ENCODE results near the gene CACFD1.

Gene CACFD1

DNA sequence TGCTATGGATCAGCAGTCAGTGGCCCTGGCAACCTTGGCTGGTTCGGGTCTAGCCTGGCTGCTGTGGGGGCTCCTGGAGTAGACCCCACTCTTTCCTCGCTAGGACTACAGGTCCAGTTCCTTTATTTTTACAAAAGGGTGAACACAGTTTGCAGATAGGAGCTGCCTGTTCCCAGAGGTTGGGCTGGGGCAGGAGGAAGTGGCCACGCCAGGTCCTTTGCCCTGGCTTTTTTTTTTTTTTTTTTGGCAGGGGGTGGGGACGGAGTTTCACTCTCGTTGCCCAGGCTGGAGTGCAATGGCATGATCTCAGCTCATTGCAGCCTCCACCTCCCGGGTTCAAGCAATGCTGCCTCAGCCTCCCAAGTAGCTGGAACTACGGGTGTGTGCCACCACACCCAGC, 11.2 kb downstream of the CACFD1 start:
- FAIRE-seq: no peak
- TF ChIP-seq, protein P1, sequence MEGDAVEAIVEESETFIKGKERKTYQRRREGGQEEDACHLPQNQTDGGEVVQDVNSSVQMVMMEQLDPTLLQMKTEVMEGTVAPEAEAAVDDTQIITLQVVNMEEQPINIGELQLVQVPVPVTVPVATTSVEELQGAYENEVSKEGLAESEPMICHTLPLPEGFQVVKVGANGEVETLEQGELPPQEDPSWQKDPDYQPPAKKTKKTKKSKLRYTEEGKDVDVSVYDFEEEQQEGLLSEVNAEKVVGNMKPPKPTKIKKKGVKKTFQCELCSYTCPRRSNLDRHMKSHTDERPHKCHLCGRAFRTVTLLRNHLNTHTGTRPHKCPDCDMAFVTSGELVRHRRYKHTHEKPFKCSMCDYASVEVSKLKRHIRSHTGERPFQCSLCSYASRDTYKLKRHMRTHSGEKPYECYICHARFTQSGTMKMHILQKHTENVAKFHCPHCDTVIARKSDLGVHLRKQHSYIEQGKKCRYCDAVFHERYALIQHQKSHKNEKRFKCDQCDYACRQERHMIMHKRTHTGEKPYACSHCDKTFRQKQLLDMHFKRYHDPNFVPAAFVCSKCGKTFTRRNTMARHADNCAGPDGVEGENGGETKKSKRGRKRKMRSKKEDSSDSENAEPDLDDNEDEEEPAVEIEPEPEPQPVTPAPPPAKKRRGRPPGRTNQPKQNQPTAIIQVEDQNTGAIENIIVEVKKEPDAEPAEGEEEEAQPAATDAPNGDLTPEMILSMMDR (IDR thresholded peaks at IDR 0.05; ENCODE audit: insufficient read depth, missing control alignments): no peak
- no peak for DNase-seq (ENCODE audit: insufficient read length, low spot score)

DNA sequence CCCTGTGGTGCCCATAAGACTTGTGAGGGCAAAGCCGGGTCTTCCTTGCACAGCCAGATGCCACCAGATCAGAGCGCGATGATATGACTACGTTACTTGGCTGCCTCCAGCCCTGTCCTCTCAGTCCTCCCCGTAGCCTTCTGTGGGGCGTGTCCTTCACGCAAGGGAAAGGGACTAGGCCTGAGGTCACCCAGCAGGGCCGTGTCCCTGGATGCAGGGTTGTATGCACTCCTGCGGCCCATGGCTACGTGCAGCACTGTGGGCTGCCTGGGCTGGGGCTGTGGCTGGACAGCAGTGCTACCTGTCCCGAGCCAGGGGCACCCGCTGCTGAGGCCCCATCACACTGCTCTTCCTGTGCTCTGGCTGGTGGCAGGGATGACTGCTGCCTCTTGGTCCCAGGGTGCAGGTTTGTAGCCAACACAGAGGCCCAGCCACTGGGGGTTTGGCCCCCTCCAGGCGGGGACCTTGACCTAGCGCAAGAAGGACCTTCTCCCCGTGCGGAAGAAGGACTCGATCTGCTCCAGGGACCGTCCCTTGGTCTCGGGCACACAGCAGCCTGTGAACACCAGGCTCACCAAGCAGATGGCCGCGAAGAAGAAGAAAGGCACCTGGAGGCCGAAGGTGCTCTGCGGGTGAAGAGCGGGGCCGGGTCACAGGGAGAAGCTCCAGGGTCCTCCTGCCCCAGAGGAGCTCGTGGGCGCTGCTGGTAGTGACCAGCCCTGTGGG, 11.9 kb downstream of the CACFD1 start:
- TF ChIP-seq, protein P1 (IDR thresholded peaks at IDR 0.05; ENCODE audit: insufficient read depth, missing control alignments): no peak
- FAIRE-seq: no peak
- no peak for DNase-seq (ENCODE audit: insufficient read length, low spot score)

DNA sequence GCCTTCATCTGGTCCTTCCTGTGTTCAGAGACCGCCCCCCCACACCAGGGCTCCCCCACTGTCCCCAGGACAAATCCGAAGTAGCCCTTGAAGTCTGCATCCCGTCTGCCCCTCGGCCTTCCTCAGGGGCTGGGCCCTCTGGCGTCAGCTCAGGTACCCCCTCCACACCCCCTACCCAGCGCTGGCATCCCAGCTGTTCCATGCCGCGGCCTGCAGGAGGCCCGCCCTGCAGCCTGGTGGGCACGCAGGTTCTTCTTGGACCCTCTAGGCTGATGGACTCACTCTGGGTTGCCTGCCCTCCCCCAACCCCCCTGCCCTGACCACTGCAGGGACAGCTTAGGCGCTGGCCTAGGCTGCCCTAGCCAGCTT, 12.5 kb downstream of the CACFD1 start:
- no peak for FAIRE-seq
- TF ChIP-seq, protein P1 (IDR thresholded peaks at IDR 0.05; ENCODE audit: insufficient read depth, missing control alignments): no peak

DNA sequence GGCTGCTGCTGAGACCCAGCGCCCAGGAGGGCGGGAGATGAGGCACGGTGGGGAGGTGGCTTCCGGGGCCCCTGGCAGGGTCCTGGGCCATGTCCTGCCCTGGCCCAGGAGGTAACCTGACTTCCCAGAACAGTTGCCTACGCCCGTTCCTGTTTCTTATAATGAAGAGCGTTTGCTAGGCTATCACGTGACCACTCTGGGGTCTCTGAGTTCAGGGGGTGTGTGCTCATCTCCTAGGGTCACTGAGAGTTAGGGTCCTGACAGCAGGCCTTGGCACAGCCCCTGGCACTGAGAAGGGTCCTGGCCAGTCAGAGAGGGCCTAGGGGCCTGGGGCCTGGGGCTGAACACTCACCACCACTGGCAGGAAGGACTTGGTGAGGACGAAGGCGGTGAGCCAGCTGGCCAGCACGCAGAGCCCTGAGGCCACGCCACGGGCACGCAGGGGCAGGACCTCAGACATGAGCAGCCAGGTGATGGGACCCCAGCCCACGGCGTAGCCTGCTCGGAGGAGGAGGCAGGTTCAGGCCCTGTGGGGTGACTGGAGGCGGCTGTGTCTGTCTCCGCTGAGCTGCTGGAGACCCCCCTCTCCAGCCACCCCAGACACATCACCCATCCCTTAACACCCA, 13.1 kb downstream of the CACFD1 start:
- TF ChIP-seq, protein P1 (IDR thresholded peaks at IDR 0.05; ENCODE audit: insufficient read depth, missing control alignments): no peak
- DNase-seq (ENCODE audit: insufficient read length, low spot score) (no peak), FAIRE-seq (no peak)

More for the DNA sequence above, 12.5 kb downstream of the CACFD1 start:
- no peak for DNase-seq (ENCODE audit: insufficient read length, low spot score)

DNA sequence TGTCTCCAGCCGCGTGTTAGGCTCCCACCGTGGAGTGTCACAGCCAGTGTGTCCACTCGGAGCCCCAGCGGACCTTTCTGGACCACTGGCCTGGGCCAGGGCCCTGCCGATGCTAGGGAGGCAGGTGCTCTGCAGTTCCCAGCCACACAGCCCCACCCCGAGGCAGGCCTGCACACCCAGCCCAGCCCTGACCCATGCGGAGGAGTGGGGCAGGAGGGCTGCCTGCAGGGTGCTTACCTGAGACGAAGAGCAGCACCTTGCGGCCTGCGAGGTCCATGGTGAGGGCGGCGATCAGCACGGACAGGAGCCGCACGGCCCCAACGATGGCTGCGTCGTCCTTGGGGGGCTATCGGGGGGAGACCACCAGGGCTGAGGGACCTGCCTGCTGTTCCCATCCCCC, 14.0 kb downstream of the CACFD1 start:
- FAIRE-seq (no peak), DNase-seq (ENCODE audit: insufficient read length, low spot score) (no peak)
- TF ChIP-seq, protein P1 (IDR thresholded peaks at IDR 0.05; ENCODE audit: insufficient read depth, missing control alignments): no peak

DNA sequence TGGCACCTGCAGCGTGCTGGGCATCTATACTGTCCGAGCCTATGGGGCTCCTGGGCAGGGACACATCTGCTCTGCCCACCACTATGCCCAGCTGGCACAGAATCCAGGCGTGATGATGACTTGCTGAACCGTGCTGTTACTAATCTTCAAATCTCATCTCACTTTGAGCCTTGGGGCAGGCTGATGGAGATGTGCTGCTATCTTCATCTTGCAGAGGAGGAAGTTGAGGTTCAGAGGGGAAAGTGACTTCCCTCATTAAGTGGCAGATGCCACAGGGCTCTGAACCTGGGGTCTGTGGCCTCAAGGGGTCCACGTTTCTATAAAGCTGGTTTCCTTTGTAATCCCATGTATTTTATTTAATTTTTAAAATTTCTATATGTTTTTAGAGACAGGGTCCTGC, 14.4 kb downstream of the CACFD1 start:
- DNase-seq (ENCODE audit: insufficient read length, low spot score): no peak
- no peak for FAIRE-seq
- TF ChIP-seq, protein P1 (IDR thresholded peaks at IDR 0.05; ENCODE audit: insufficient read depth, missing control alignments): no peak

DNA sequence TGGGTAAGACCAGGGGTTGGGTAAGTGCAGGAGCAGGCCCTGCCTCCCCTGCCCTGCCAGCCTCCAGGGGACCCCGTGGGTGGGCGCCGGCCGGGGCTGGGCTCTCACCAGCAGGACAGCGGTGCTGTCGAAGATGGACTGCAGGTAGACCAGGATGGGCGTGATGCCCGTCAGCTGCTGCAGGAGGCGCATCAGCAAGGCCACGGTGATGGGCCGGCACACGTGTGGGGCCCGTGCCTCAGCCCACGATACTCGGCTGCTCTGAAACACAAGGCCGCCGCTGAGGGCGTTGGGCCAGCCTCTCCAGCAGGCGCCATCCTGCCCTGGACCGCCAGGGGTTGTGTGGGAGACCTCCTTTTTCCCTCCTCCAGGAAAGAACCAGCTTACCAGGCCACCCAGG, 15.1 kb downstream of the CACFD1 start:
- no peak for FAIRE-seq
- TF ChIP-seq, protein P1 (IDR thresholded peaks at IDR 0.05; ENCODE audit: insufficient read depth, missing control alignments): no peak

More for the DNA sequence above, 15.1 kb downstream of the CACFD1 start:
- no peak for DNase-seq (ENCODE audit: insufficient read length, low spot score)
